Measurements from ENCODE around the gene RMND1.
A peak's percentile ranks its signal among the peaks of the same experiment; 100 is the strongest.

RMND1 gene

GRCh38 chr6:151493161-151493803 is 41.4 kb upstream of the RMND1 start:
- no peak overlapping the region for H3K27ac ChIP-seq (replicated peaks; ENCODE audit: low read length)
- WGBS, 2 donors (ENCODE audit: extremely low coverage in 2 of 2, insufficient read length in 2 of 2, insufficient replicate concordance in 1 of 2): no CpG with 5 or more reads among the region's 16 CpGs

GRCh38 chr6:151490996-151491395 is 39.1 kb upstream of the RMND1 start:
- no peaks in the 10 kb centered on the region for H3K36me3 ChIP-seq (replicated peaks in 1 of 2; ENCODE audit: control insufficient read depth in 2 of 2, insufficient read depth in 2 of 2, low read length in 2 of 2)
- H3K27ac ChIP-seq (replicated peaks; ENCODE audit: low read length): no peak overlapping the region
- WGBS, 2 donors (ENCODE audit: extremely low coverage in 2 of 2, insufficient read length in 2 of 2, insufficient replicate concordance in 1 of 2): no CpG with 5 or more reads among the region's 7 CpGs
- no peak overlapping the region for H3K4me2 ChIP-seq (ENCODE audit: insufficient read depth, low read length, poor library complexity, severe bottlenecking)
- no peak overlapping the region for H3K9ac ChIP-seq (ENCODE audit: low read depth, low read length, poor library complexity)
- H3K23ac ChIP-seq (ENCODE audit: low read depth, low read length, poor library complexity): no peak overlapping the region
- H3K9me3 ChIP-seq (replicated peaks in 1 of 2; ENCODE audit: control insufficient read depth in 2 of 2, insufficient read depth in 1 of 2, low read depth in 1 of 2, low read length in 2 of 2): no peaks in the 10 kb centered on the region
- no peak overlapping the region for H4K8ac ChIP-seq (ENCODE audit: low read depth, low read length)
- H2BK5ac ChIP-seq (ENCODE audit: low read length): no peak overlapping the region
- H2BK15ac ChIP-seq (ENCODE audit: low read length): no peak overlapping the region
- no peak overlapping the region for H3K14ac ChIP-seq (ENCODE audit: low read length)
- H2AFZ ChIP-seq (ENCODE audit: low read length): no peak overlapping the region
- H3K27me3 ChIP-seq (ENCODE audit: control insufficient read depth in 3 of 3, insufficient read depth in 3 of 3, low read depth in 1 of 3, low read length in 3 of 3): peaks cover 0 to 32% (median 22%) of the 10 kb centered on the region in 3 experiments
- no peaks in the 10 kb centered on the region for H3K79me1 ChIP-seq (ENCODE audit: low read depth, low read length)
- H2AK5ac ChIP-seq (ENCODE audit: low read depth, low read length): no peak overlapping the region
- peaks cover 2 to 3% of the 10 kb centered on the region in 2 donors for H3K4me1 ChIP-seq (ENCODE audit: control insufficient read depth in 2 of 2, insufficient read depth in 1 of 2, low read depth in 1 of 2, low read length in 2 of 2)
- no peak overlapping the region for H4K91ac ChIP-seq (ENCODE audit: low read depth, low read length, poor library complexity)
- H2BK12ac ChIP-seq (ENCODE audit: low read length): no peak overlapping the region
- no peak overlapping the region for H3K4me3 ChIP-seq (ENCODE audit: low read length in 2 of 2)
- no peak overlapping the region for H3K4ac ChIP-seq (ENCODE audit: low read length)
- H3K18ac ChIP-seq (ENCODE audit: low read length): no peak overlapping the region
- DNase-seq (ENCODE audit: low spot score): no peak
- H2BK120ac ChIP-seq (ENCODE audit: low read depth, low read length): no peak overlapping the region

More at GRCh38 chr6:151493161-151493803, 41.4 kb upstream of the RMND1 start:
- Histone ChIP-seq H3K36me3 (replicated peaks in 1 of 2; ENCODE audit: control insufficient read depth in 2 of 2, insufficient read depth in 2 of 2, low read length in 2 of 2) (no peaks in the 10 kb centered on the region), H2BK5ac (ENCODE audit: low read length) (no peak overlapping the region), H2BK15ac (ENCODE audit: low read length) (no peak overlapping the region), H2BK12ac (ENCODE audit: low read length) (no peak overlapping the region), H2AK5ac (ENCODE audit: low read depth, low read length) (no peak overlapping the region), H3K4me1 (ENCODE audit: control insufficient read depth in 2 of 2, insufficient read depth in 1 of 2, low read depth in 1 of 2, low read length in 2 of 2) (peaks cover 2 to 3% of the 10 kb centered on the region in 2 donors), H3K14ac (ENCODE audit: low read length) (no peak overlapping the region), H3K9me3 (replicated peaks in 1 of 2; ENCODE audit: control insufficient read depth in 2 of 2, insufficient read depth in 1 of 2, low read depth in 1 of 2, low read length in 2 of 2) (no peaks in the 10 kb centered on the region), H3K4me2 (ENCODE audit: insufficient read depth, low read length, poor library complexity, severe bottlenecking) (peak overlapping the region; percentile 94), H4K91ac (ENCODE audit: low read depth, low read length, poor library complexity) (no peak overlapping the region), H3K18ac (ENCODE audit: low read length) (no peak overlapping the region), H3K79me1 (ENCODE audit: low read depth, low read length) (no peaks in the 10 kb centered on the region), H4K8ac (ENCODE audit: low read depth, low read length) (no peak overlapping the region), H2BK120ac (ENCODE audit: low read depth, low read length) (no peak overlapping the region), H3K9ac (ENCODE audit: low read depth, low read length, poor library complexity) (no peak overlapping the region), H2AFZ (ENCODE audit: low read length) (peak overlapping the region; percentile 91), H3K4me3 (ENCODE audit: low read length in 2 of 2) (peak overlapping the region; percentile 51 to 83), H3K4ac (ENCODE audit: low read length) (no peak overlapping the region), H3K23ac (ENCODE audit: low read depth, low read length, poor library complexity) (no peak overlapping the region), H3K27me3 (ENCODE audit: control insufficient read depth in 3 of 3, insufficient read depth in 3 of 3, low read depth in 1 of 3, low read length in 3 of 3) (peaks cover 0 to 34% (median 22%) of the 10 kb centered on the region in 3 experiments)
- no peak for DNase-seq (ENCODE audit: low spot score)

- H2AFZ ChIP-seq (ENCODE audit: low read length): no peak overlapping the region
- no peak overlapping the region for H3K14ac ChIP-seq (ENCODE audit: low read length)
- H3K4me3 ChIP-seq (ENCODE audit: low read length in 2 of 2): no peak overlapping the region
- no peak overlapping the region for H3K4me2 ChIP-seq (ENCODE audit: insufficient read depth, low read length, poor library complexity, severe bottlenecking)
- H3K23ac ChIP-seq (ENCODE audit: low read depth, low read length, poor library complexity): no peak overlapping the region
- no peak overlapping the region for H2BK15ac ChIP-seq (ENCODE audit: low read length)
- no peaks in the 10 kb centered on the region for H3K9me3 ChIP-seq (replicated peaks in 1 of 2; ENCODE audit: control insufficient read depth in 2 of 2, insufficient read depth in 1 of 2, low read depth in 1 of 2, low read length in 2 of 2)
- H3K79me1 ChIP-seq (ENCODE audit: low read depth, low read length): no peaks in the 10 kb centered on the region
- no peak overlapping the region for H4K8ac ChIP-seq (ENCODE audit: low read depth, low read length)
- no peak overlapping the region for H2AK5ac ChIP-seq (ENCODE audit: low read depth, low read length)
- no peaks in the 10 kb centered on the region for H3K4me1 ChIP-seq (ENCODE audit: control insufficient read depth in 2 of 2, insufficient read depth in 1 of 2, low read depth in 1 of 2, low read length in 2 of 2)
- H3K18ac ChIP-seq (ENCODE audit: low read length): no peak overlapping the region
- H3K27me3 ChIP-seq (ENCODE audit: control insufficient read depth in 3 of 3, insufficient read depth in 3 of 3, low read depth in 1 of 3, low read length in 3 of 3): peaks cover 0 to 6% (median 2%) of the 10 kb centered on the region in 3 experiments
- no peak overlapping the region for H3K27ac ChIP-seq (replicated peaks; ENCODE audit: low read length)
- H2BK120ac ChIP-seq (ENCODE audit: low read depth, low read length): no peak overlapping the region
- no peak overlapping the region for H4K91ac ChIP-seq (ENCODE audit: low read depth, low read length, poor library complexity)
- no peak overlapping the region for H2BK12ac ChIP-seq (ENCODE audit: low read length)
- H2BK5ac ChIP-seq (ENCODE audit: low read length): no peak overlapping the region
- no peak for DNase-seq (ENCODE audit: low spot score)
- no peaks in the 10 kb centered on the region for H3K36me3 ChIP-seq (replicated peaks in 1 of 2; ENCODE audit: control insufficient read depth in 2 of 2, insufficient read depth in 2 of 2, low read length in 2 of 2)
- no peak overlapping the region for H3K9ac ChIP-seq (ENCODE audit: low read depth, low read length, poor library complexity)
- H3K4ac ChIP-seq (ENCODE audit: low read length): no peak overlapping the region
- WGBS, 2 donors (ENCODE audit: extremely low coverage in 2 of 2, insufficient read length in 2 of 2, insufficient replicate concordance in 1 of 2): no CpG with 5 or more reads among the region's 2 CpGs
These were observed 36.3 kb upstream of the RMND1 start for GRCh38 chr6:151488226-151488625.

- no peak for DNase-seq (ENCODE audit: low spot score)
- Histone ChIP-seq H3K4me2 (ENCODE audit: insufficient read depth, low read length, poor library complexity, severe bottlenecking) (no peak overlapping the region), H3K79me1 (ENCODE audit: low read depth, low read length) (no peaks in the 10 kb centered on the region), H3K14ac (ENCODE audit: low read length) (no peak overlapping the region), H3K18ac (ENCODE audit: low read length) (no peak overlapping the region), H4K91ac (ENCODE audit: low read depth, low read length, poor library complexity) (no peak overlapping the region), H2BK15ac (ENCODE audit: low read length) (no peak overlapping the region), H3K4me1 (ENCODE audit: control insufficient read depth in 2 of 2, insufficient read depth in 1 of 2, low read depth in 1 of 2, low read length in 2 of 2) (no peaks in the 10 kb centered on the region), H3K23ac (ENCODE audit: low read depth, low read length, poor library complexity) (no peak overlapping the region), H2AFZ (ENCODE audit: low read length) (no peak overlapping the region), H2BK5ac (ENCODE audit: low read length) (no peak overlapping the region), H3K4me3 (ENCODE audit: low read length in 2 of 2) (no peak overlapping the region), H3K9ac (ENCODE audit: low read depth, low read length, poor library complexity) (no peak overlapping the region), H2AK5ac (ENCODE audit: low read depth, low read length) (no peak overlapping the region), H3K36me3 (replicated peaks in 1 of 2; ENCODE audit: control insufficient read depth in 2 of 2, insufficient read depth in 2 of 2, low read length in 2 of 2) (no peaks in the 10 kb centered on the region), H3K9me3 (replicated peaks in 1 of 2; ENCODE audit: control insufficient read depth in 2 of 2, insufficient read depth in 1 of 2, low read depth in 1 of 2, low read length in 2 of 2) (no peaks in the 10 kb centered on the region), H3K27ac (replicated peaks; ENCODE audit: low read length) (no peak overlapping the region), H4K8ac (ENCODE audit: low read depth, low read length) (no peak overlapping the region), H3K4ac (ENCODE audit: low read length) (no peak overlapping the region), H3K27me3 (ENCODE audit: control insufficient read depth in 3 of 3, insufficient read depth in 3 of 3, low read depth in 1 of 3, low read length in 3 of 3) (no peaks in the 10 kb centered on the region), H2BK12ac (ENCODE audit: low read length) (no peak overlapping the region), H2BK120ac (ENCODE audit: low read depth, low read length) (no peak overlapping the region)
These were observed 32.1 kb upstream of the RMND1 start for GRCh38 chr6:151483994-151484393.
